Loucy (cell line): Measurements from ENCODE around the gene CCNH.

ENCODE experiments used
- H2AFZ ChIP-seq: fragments of 200-600 bp; sonication (generic); 2 replicates; pipeline ENCODE4 v1.6.0; 2016; ENCODE audit warnings: antibody characterized with exemption, mild to moderate bottlenecking, low read length, moderate library complexity
- H3F3A ChIP-seq: fragments of 200-600 bp; 2 replicates; pipeline ENCODE4 v1.6.0; 2016; ENCODE audit warnings: antibody characterized with exemption, low read depth, mild to moderate bottlenecking
- H3K27me3 ChIP-seq: fragments of 200-600 bp; sonication (generic); 2 replicates; pipeline ENCODE4 v1.6.1; 2014; ENCODE audit warnings: low read length, mild to moderate bottlenecking; ENCODE audit not compliant: insufficient read depth, poor library complexity, severe bottlenecking
- H3K36me3 ChIP-seq: fragments of 200-600 bp; sonication (generic); 2 replicates; pipeline ENCODE4 v1.6.1; 2016; ENCODE audit warnings: low read length; ENCODE audit not compliant: insufficient read depth
- H3K4me1 ChIP-seq: fragments of 200-600 bp; sonication (generic); 2 replicates; pipeline ENCODE4 v1.5.1; 2014; ENCODE audit warnings: low read length, mild to moderate bottlenecking; ENCODE audit not compliant: insufficient read depth, poor library complexity, severe bottlenecking
- H3K4me2 ChIP-seq: fragments of 200-600 bp; sonication (generic); 2 replicates; pipeline ENCODE4 v1.6.0; 2014; ENCODE audit warnings: antibody characterized with exemption, low read length, low read depth, mild to moderate bottlenecking; ENCODE audit not compliant: poor library complexity, severe bottlenecking
- H3K4me3 ChIP-seq: fragments of 200-600 bp; sonication (generic); 2 replicates; pipeline ENCODE4 v1.5.1; 2014; ENCODE audit warnings: low read length, mild to moderate bottlenecking, mixed read lengths; ENCODE audit not compliant: poor library complexity, severe bottlenecking
- H3K79me2 ChIP-seq: fragments of 200-600 bp; sonication (generic); 2 replicates; pipeline ENCODE4 v1.6.1; 2014; ENCODE audit warnings: low read length; ENCODE audit not compliant: insufficient read depth
- H3K9ac ChIP-seq: fragments of 200-600 bp; sonication (generic); 2 replicates; pipeline ENCODE4 v1.6.0; 2014; ENCODE audit warnings: mild to moderate bottlenecking, low read depth, low read length, moderate library complexity; ENCODE audit not compliant: poor library complexity, severe bottlenecking
- H3K9me2 ChIP-seq: fragments of 200-600 bp; sonication (generic); replicated peaks from 2 replicates; pipeline ENCODE4 v1.6.1; 2016; ENCODE audit warnings: low read depth, low read length, mixed read lengths
- H3K9me3 ChIP-seq: fragments of 200-600 bp; sonication (generic); 2 replicates; pipeline ENCODE4 v1.6.1; 2014; ENCODE audit warnings: mild to moderate bottlenecking, antibody characterized with exemption, low read length, low read depth; ENCODE audit not compliant: insufficient read depth
- H4K20me1 ChIP-seq: fragments of 200-600 bp; sonication (generic); 2 replicates; pipeline ENCODE4 v1.6.0; 2014; ENCODE audit warnings: antibody characterized with exemption, low read length, mild to moderate bottlenecking; ENCODE audit not compliant: insufficient read depth, poor library complexity, severe bottlenecking
- CTCF ChIP-seq: fragments of 200-600 bp; sonication (generic); conservative IDR thresholded peaks from 2 replicates; pipeline ENCODE4 v1.5.1; 2014; ENCODE audit warnings: mild to moderate bottlenecking, antibody characterized with exemption, low read length
- EZH2phosphoT487 ChIP-seq: fragments of 200-600 bp; IDR thresholded peaks from 2 replicates; pipeline ENCODE4 v1.6.1; 2018; ENCODE audit warnings: antibody characterized with exemption, mild to moderate bottlenecking, moderate library complexity, borderline replicate concordance

Gene CCNH

DNA sequence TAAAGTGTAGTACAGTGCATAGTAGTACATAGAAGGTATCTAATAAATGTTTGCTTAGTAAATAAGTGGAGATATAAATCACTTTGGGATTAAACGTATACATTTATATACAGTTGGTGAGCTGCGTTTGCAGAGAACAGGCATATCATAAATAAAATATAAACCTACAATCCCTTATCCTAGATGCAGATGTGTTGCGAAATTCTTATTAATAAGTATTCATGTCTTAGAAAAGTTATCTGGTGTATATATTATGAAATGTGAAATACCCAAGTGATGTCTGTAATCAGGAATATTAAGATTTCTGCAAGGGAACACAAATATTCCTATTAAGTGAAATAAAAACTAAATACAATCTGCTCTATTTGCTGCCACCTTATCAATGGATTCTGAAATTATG is 8.8 kb downstream of the CCNH start:
- Histone ChIP-seq H3K4me2 (no peak overlapping the region), H3K4me1 (peaks cover 33% of the 10 kb centered on the region), H3K9me2 (no peaks in the 10 kb centered on the region), H3F3A (no peaks in the 10 kb centered on the region), H2AFZ (no peak overlapping the region), H3K9ac (no peak overlapping the region), H3K27me3 (no peaks in the 10 kb centered on the region), H4K20me1 (peaks cover 47% of the 10 kb centered on the region), H3K9me3 (no peaks in the 10 kb centered on the region), H3K4me3 (no peak overlapping the region), H3K79me2 (peaks cover 40% of the 10 kb centered on the region), H3K36me3 (peaks cover 86% of the 10 kb centered on the region; the same call in 1 of the 2 replicates)
- TF ChIP-seq EZH2phosphoT487 (no peak), CTCF (no peak)

- Histone ChIP-seq H3F3A (no peaks in the 10 kb centered on the region), H2AFZ (no peak overlapping the region), H3K36me3 (peaks cover 87% of the 10 kb centered on the region), H4K20me1 (peaks cover 42% of the 10 kb centered on the region), H3K79me2 (peaks cover 35% of the 10 kb centered on the region), H3K9me2 (no peaks in the 10 kb centered on the region), H3K9ac (no peak overlapping the region), H3K4me1 (peaks cover 28% of the 10 kb centered on the region), H3K9me3 (no peaks in the 10 kb centered on the region), H3K4me2 (no peak overlapping the region), H3K27me3 (no peaks in the 10 kb centered on the region), H3K4me3 (no peak overlapping the region)
- TF ChIP-seq CTCF (no peak), EZH2phosphoT487 (no peak)
Measured at GRCh38 chr5:87403409-87403808, 9.3 kb downstream of the CCNH start.

DNA sequence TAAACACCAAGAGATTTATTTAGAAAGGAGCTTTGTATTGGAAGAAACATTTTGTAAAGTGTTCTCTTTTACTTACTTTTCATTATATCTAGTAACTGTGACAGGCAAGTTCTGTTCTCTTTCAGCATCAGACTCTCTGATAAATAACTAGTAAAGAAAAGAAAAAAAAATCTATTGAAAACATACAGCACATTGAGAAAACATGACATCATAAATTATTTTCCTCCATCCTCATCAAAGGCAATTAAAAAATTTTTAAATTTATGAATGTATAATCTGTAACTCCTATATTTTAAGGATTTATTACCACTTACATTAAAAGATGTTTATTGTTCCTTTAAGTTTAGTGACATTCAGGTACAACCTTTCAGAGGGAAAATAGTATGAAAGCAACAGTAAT is 11.1 kb downstream of the CCNH start:
- Histone ChIP-seq H4K20me1 (peaks cover 43% of the 10 kb centered on the region), H3K4me1 (peaks cover 17% of the 10 kb centered on the region), H3K36me3 (peaks cover 85% of the 10 kb centered on the region), H3K79me2 (peaks cover 19% of the 10 kb centered on the region), H3K9ac (no peak overlapping the region), H3K9me3 (no peaks in the 10 kb centered on the region), H3K9me2 (no peaks in the 10 kb centered on the region), H3F3A (no peaks in the 10 kb centered on the region), H3K27me3 (no peaks in the 10 kb centered on the region), H2AFZ (no peak overlapping the region), H3K4me3 (no peak overlapping the region), H3K4me2 (no peak overlapping the region)
- no peak for TF ChIP-seq CTCF
